CMK (cell line): ENCODE results near the gene NPDC1.

ENCODE experiments used
- DNase-seq: peaks from one replicate; pipeline ENCODE4 v3.0.0-alpha.2; 2010; ENCODE audit warnings: low read depth

The NPDC1 gene

GRCh38 chr9:137056739-137057415 lies 10.9 kb upstream of the NPDC1 start:
- no peak for DNase-seq

GRCh38 chr9:137055385-137056364 lies 9.7 kb upstream of the NPDC1 start:
- DNase-seq, result no peak

- DNase-seq, result no peak
Observed at GRCh38 chr9:137054932-137055384, 9.0 kb upstream of the NPDC1 start.

GRCh38 chr9:137053944-137054931 lies 8.3 kb upstream of the NPDC1 start, which contains the start of gene ENTPD2:
TSS of gene ENTPD2 (minus strand) at chr9:137054061. CDS start at chr9:137053997, 64 bp downstream.
- no peak for DNase-seq

- DNase-seq, result no peak
Observed at GRCh38 chr9:137052998-137053943, 7.3 kb upstream of the NPDC1 start.

GRCh38 chr9:137052293-137052692 lies 6.3 kb upstream of the NPDC1 start:
- DNase-seq, result no peak

GRCh38 chr9:137051145-137051724 lies 5.3 kb upstream of the NPDC1 start:
- no peak for DNase-seq

GRCh38 chr9:137050570-137050969 lies 4.6 kb upstream of the NPDC1 start:
- no peak for DNase-seq

- no peak for DNase-seq
Observed at GRCh38 chr9:137049544-137050449, 3.8 kb upstream of the NPDC1 start.

- no peak for DNase-seq
Observed at GRCh38 chr9:137048655-137049543, 2.9 kb upstream of the NPDC1 start.

GRCh38 chr9:137045294-137046087 lies 486 bp downstream of the NPDC1 start:
- DNase-seq, result no peak

- no peak for DNase-seq
Observed at GRCh38 chr9:137044502-137045177, 1.3 kb downstream of the NPDC1 start.

GRCh38 chr9:137044037-137044436 lies 1.9 kb downstream of the NPDC1 start:
- DNase-seq, result no peak

- DNase-seq, result no peak
Observed at GRCh38 chr9:137042751-137043727, 2.9 kb downstream of the NPDC1 start.

GRCh38 chr9:137041124-137041523 lies 4.9 kb downstream of the NPDC1 start:
- no peak for DNase-seq
